Esophagus squamous epithelium (tissue), 5 donors: ENCODE measurements around the gene THAP4. TPM values are rescaled to one million over a fixed set of nuclear protein-coding genes. Genes with fewer than 3 reads are reported as not detected.

Source experiments
- DNase-seq: peaks from one replicate; lab custom pipeline; 2025; lab: John Stamatoyannopoulos, UW
- H3K27ac ChIP-seq, 4 donors: fragments of 200-600 bp; sonication (generic); one replicate each; pipeline ENCODE4 v1.5.1; 2016 to 2019; ENCODE audit warnings: mild to moderate bottlenecking in 1 of 4
- H3K27me3 ChIP-seq, 4 donors: fragments of 200-600 bp; sonication (generic); 1 replicate in 3 of 4; 2 replicates in 1 of 4; pipeline versions ENCODE4 v1.5.1 to v1.6.0; 2017 to 2021; ENCODE audit warnings: antibody characterized with exemption in 1 of 4
- H3K36me3 ChIP-seq, 3 donors: fragments of 200-600 bp; sonication (generic); one replicate each; pipeline ENCODE4 v1.5.1; 2016 to 2019
- H3K4me1 ChIP-seq, 3 donors: fragments of 200-600 bp; sonication (generic); one replicate each; pipeline ENCODE4 v1.5.1; 2017 to 2019
- H3K4me3 ChIP-seq, 4 donors: fragments of 200-600 bp; sonication (generic); 1 replicate in 3 of 4; 2 replicates in 1 of 4; pipeline ENCODE4 v1.5.1; 2016 to 2019; ENCODE audit warnings: mild to moderate bottlenecking in 2 of 4, moderate library complexity in 1 of 4
- H3K9me3 ChIP-seq, 3 donors: fragments of 200-600 bp; sonication (generic); one replicate each; pipeline ENCODE4 v1.5.1; 2016 to 2019
- POLR2A ChIP-seq, 4 donors: fragments of 450-650 bp; IDR thresholded peaks; one replicate each; pipeline ENCODE4 v1.6.1; 2017; ENCODE audit warnings: antibody characterized with exemption in 4 of 4, mild to moderate bottlenecking in 4 of 4, moderate library complexity in 3 of 4
- WGBS, 2 donors: methylation state at CpG; one replicate each; pipeline ENCODE4 v1.1.5; 2018; 5-methylcytosine and 5-hydroxymethylcytosine counted together
- intact Hi-C: fragments of 100-400 bp; cut with DNase I; formaldehyde crosslinking; loops from one replicate; pipeline ENCODE4 v1.15.0; 2022
- total RNA-seq, 4 donors: library from RNA; depleted of rRNA; stranded (reverse); fragments of >200 nt; gene quantifications; one replicate each; pipeline ENCODE4 v1.1.0, GENCODE V29; 2016
- TF ChIP-seq, protein P1 (sequence below), 6 experiments: fragments of 450-650 bp in 4 of 6; fragments of 200-600 bp in 2 of 6; sonication (generic) in 2 of 6; IDR thresholded peaks; one replicate each; pipeline ENCODE4 v1.5.1; 2016 to 2019; ENCODE audit warnings: antibody characterized with exemption in 6 of 6, mild to moderate bottlenecking in 4 of 6, moderate library complexity in 4 of 6
- donor health status: DM: yes; HTN: yes; CAD: no.

The THAP4 gene, protein sequence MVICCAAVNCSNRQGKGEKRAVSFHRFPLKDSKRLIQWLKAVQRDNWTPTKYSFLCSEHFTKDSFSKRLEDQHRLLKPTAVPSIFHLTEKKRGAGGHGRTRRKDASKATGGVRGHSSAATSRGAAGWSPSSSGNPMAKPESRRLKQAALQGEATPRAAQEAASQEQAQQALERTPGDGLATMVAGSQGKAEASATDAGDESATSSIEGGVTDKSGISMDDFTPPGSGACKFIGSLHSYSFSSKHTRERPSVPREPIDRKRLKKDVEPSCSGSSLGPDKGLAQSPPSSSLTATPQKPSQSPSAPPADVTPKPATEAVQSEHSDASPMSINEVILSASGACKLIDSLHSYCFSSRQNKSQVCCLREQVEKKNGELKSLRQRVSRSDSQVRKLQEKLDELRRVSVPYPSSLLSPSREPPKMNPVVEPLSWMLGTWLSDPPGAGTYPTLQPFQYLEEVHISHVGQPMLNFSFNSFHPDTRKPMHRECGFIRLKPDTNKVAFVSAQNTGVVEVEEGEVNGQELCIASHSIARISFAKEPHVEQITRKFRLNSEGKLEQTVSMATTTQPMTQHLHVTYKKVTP
- 10 to 100 TPM; 40.7 to 53.2 (median 46.4) TPM for total RNA-seq

DNA sequence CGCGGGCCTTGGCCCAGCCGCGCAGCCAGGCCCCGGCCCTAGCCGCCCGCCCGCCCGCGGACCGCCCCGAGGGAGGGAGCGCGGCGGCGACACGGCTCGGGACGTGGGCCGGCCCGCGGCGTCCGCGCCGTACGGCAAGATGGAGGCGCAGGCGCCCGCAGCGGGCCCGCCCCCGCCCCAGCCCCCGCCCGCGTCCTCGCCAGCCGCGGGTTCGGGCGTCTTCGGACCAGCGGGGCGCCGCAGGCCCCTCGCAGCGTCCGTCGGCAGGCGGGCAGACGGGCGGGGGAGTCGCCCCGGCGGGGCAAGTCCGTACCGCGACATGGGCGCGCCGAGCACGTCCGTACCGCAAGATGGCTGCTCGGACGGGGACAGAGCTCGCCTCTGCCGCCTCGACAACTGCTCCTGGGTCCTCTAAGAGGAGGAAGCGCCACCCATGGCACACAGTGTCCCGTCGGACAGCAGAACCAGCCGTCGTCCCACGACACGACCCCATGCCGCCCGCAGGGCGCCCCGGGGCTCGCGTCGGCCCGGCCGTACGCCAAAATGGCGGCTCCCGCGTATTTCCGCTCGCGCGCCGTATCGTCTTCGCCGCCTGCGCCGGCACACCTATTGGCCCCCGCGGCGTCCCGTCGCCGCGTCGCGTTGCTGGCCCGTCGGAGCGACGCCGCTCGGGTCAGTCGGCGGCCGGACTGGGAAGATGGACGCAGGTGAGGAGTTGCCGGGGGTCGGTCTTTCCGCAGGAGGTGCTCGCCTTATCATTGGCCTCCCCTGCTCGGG lies at the start of gene THAP4, which contains the start of gene ATG4B:
TSS of gene THAP4 (minus strand) at position 141 of the 777 bp plus-strand sequence. CDS start 141 bp downstream, outside the sequence.
TSS of gene ATG4B (plus strand) at position 676 of the 777 bp plus-strand sequence. CDS start at position 698, 22 bp downstream.
- peak within 1 kb of the TSS; percentile 72 to 99 (median 86) for H3K4me3 ChIP-seq
- intact Hi-C loops, result no loop called here
- no peak for DNase-seq
- peak within 1 kb of the TSS; percentile 95 to 100 (median 100) for H3K27ac ChIP-seq
- peaks cover 18 to 72% (median 39%) of the 10 kb centered on the region in 3 donors for H3K4me1 ChIP-seq
- TF ChIP-seq POLR2A (IDR thresholded peaks at IDR 0.05), result peak in 1 of 4 donors; percentile 61
- TF ChIP-seq, protein P1, sequence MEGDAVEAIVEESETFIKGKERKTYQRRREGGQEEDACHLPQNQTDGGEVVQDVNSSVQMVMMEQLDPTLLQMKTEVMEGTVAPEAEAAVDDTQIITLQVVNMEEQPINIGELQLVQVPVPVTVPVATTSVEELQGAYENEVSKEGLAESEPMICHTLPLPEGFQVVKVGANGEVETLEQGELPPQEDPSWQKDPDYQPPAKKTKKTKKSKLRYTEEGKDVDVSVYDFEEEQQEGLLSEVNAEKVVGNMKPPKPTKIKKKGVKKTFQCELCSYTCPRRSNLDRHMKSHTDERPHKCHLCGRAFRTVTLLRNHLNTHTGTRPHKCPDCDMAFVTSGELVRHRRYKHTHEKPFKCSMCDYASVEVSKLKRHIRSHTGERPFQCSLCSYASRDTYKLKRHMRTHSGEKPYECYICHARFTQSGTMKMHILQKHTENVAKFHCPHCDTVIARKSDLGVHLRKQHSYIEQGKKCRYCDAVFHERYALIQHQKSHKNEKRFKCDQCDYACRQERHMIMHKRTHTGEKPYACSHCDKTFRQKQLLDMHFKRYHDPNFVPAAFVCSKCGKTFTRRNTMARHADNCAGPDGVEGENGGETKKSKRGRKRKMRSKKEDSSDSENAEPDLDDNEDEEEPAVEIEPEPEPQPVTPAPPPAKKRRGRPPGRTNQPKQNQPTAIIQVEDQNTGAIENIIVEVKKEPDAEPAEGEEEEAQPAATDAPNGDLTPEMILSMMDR (IDR thresholded peaks at IDR 0.05), result peak in 1 of 6 experiments; percentile 8
- H3K9me3 ChIP-seq, result no peaks in the 10 kb centered on the region
- peaks cover 13 to 27% (median 14%) of the 10 kb centered on the region in 3 donors for H3K36me3 ChIP-seq
- no peaks in the 10 kb centered on the region for H3K27me3 ChIP-seq
- WGBS, 2 donors, result no CpG with 5 or more reads among the region's 123 CpGs

DNA sequence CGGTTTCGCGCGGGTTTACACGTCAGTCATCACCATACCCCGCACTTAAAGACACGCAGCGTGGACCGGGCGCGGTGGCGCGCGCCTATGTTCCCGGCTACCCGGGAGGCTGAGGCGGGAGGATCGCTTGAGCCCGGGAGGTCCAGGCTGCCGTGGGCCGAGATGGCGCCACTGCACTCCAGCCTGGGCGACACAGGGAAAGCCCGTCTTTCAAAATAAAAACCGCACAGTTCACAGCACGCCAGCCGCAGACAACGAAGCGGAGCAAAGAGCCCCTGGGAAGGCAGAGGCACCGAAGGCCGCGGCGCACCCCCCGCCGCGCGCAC lies 49.3 kb upstream of the THAP4 start:
- TF ChIP-seq, protein P1 (IDR thresholded peaks at IDR 0.05), result no peak
- TF ChIP-seq POLR2A (IDR thresholded peaks at IDR 0.05), result no peak
- Histone ChIP-seq H3K27ac (peak overlapping the region; percentile 82 to 94 (median 94)), H3K4me3 (peak overlapping the region; percentile 77 to 87 (median 86)), H3K9me3 (no peaks in the 10 kb centered on the region), H3K36me3 (peaks cover 0 to 37% (median 8%) of the 10 kb centered on the region in 3 donors), H3K27me3 (no peaks in the 10 kb centered on the region), H3K4me1 (peaks cover 26 to 38% (median 28%) of the 10 kb centered on the region in 3 donors)
- no peak for DNase-seq
- 0 to 2% methylated on average over 21 to 22 of the region's 37 CpGs for WGBS, 2 donors
- intact Hi-C loops, result no loop called here

DNA sequence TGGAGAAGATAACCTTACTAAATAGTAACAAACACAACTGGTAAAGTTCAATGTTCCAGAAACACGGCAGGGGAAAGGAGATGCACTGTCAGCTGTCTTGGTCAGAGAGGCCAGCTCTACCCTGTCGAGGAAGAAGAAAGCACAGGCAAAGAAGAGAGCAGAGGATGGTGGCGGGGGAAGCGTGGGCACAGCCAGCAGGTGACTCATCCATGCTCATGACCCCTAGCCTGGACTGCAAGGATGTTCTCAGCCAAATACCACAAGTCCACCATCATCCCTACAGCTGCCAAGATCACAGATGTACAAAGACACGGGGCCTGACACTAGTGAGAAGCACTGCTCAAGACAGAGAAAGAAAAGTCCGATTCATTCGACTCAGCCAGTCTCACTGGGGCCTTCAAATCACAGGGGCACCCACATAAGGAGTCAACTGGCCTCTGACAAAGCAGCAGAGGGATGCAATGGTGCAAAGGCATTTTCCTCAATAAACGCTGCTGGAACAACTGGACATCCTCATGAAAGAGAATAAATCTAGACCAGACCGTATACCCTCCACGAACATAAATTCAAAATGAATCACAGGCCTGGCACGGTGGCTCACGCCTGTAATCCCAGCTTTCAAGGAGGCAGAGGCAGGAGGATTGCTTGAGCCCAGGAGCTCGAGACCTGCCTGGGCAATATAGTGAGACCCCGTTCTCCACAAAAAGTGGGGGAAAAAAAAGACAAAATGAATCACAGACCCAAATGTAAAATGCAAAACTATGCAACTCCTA lies 44.1 kb upstream of the THAP4 start:
- no peak for TF ChIP-seq POLR2A (IDR thresholded peaks at IDR 0.05)
- TF ChIP-seq, protein P1 (IDR thresholded peaks at IDR 0.05), result no peak
- Histone ChIP-seq H3K4me3 (no peak overlapping the region), H3K36me3 (peaks cover 4 to 67% (median 5%) of the 10 kb centered on the region in 3 donors), H3K27me3 (no peaks in the 10 kb centered on the region), H3K27ac (peak overlapping the region in 2 of 4 donors; percentile 11 to 39), H3K4me1 (peaks cover 5 to 19% (median 7%) of the 10 kb centered on the region in 3 donors), H3K9me3 (no peaks in the 10 kb centered on the region)
- 73 to 81% methylated on average over 13 to 14 of the region's 14 CpGs for WGBS, 2 donors
- intact Hi-C loops, result no loop called here
- no peak for DNase-seq

DNA sequence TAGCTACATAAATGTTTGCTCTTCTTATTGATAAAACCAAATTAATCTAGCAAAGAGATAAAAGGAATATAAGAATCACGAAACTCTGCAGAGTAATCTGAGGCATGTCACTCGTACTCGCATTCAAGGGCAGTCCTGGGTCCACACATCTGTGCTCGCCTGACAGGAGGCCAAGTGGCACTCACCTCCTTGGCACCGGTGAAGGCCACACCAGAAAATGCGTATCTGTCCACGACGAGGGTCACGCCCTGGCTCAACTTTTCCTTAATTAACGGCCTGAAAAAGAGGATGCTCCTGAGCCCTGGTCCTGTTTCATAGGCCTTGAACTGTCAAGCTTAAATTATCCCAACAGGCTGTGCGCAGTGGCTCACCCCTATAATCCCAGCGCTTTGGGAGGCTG lies 43.1 kb upstream of the THAP4 start:
- Histone ChIP-seq H3K27ac (no peak overlapping the region), H3K9me3 (no peaks in the 10 kb centered on the region), H3K4me1 (peaks cover 0 to 10% (median 0%) of the 10 kb centered on the region in 3 donors), H3K27me3 (no peaks in the 10 kb centered on the region), H3K4me3 (no peak overlapping the region), H3K36me3 (peaks cover 4 to 76% (median 5%) of the 10 kb centered on the region in 3 donors)
- intact Hi-C loops, result no loop called here
- TF ChIP-seq POLR2A (IDR thresholded peaks at IDR 0.05), result no peak
- TF ChIP-seq, protein P1 (IDR thresholded peaks at IDR 0.05), result no peak
- WGBS, 2 donors, result 95% methylated on average over 12 of the region's 12 CpGs
- no peak for DNase-seq
